ENCODE results near the gene LMNTD2. TPM values are rescaled to one million over a fixed set of nuclear protein-coding genes. Genes with fewer than 3 reads are reported as not detected.

Gene LMNTD2
- total and polyA plus RNA-seq, 2 of the 13 experiments (the other 11 are each of a cell fraction or from before 2014, with no cell fraction given), result 1.1 to 3.1 TPM

DNA sequence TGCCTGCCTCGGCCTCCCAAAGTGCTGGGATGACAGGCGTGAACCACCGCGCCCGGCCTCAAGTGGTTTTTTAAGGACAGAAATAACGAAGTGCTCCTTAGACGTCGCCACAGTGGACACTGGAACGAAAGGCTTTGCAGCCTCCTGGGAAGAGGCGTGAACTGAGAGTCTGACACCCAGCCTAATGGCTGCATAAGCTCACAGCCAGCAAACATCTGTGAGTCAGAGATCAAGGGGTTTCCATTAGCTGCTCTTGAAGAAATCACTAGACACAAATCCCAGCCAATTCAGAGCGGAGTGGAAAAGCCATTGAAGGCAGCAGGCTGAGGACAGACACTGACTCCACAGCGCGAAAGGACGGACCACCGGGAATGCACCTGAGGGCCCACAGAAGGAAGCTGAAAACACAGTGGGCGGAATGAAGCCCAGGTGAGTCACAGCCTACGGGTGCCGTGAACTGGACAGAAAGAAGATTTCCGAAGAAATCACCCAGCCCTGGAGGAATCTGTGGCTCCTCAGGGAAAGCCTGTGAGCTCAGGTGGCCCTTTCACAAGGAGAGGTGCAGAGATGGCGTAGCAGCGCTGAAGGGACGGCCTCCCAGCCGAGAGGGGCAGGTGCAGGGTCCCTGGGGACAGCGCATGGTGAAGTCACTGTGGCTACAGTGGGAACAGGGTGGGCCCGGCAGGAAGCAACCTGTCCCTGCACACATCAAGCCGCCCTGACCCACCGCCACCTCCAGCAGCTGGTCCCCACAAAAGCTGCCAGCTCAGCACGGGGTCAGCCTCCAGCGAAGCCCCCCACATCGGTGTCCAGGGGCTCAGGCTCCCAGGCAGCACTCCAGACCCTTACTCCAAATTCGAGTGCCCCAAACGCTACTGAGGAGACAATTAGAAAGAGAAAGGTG is 11.6 kb downstream of the LMNTD2 start:
- TF ChIP-seq ZNF17 (CRISPR knock-in tag; IDR thresholded peaks at IDR 0.05) (no peak), ZNF24 (IDR thresholded peaks at IDR 0.05) (no peak), ZNF30 (CRISPR knock-in tag; IDR thresholded peaks at IDR 0.05) (no peak), ZNF598 (CRISPR knock-in tag; IDR thresholded peaks at IDR 0.05; ENCODE audit: borderline replicate concordance) (no peak), RFX1 (IDR thresholded peaks at IDR 0.05) (no peak), TBX3 (IDR thresholded peaks at IDR 0.05; ENCODE audit: borderline replicate concordance) (0 out of 2 replicates have a peak, but pooled peaks have one; percentile 14), POLR2A (IDR thresholded peaks at IDR 0.05; ENCODE audit: insufficient read depth in 1 of 2, low read depth in 2 of 2, low read length in 2 of 2) (no peak), ZNF558 (CRISPR knock-in tag; IDR thresholded peaks at IDR 0.05; ENCODE audit: borderline replicate concordance) (no peak)
- H3K9ac ChIP-seq (ENCODE audit: insufficient read depth, low read depth, low read length), result no peak overlapping the region
- FAIRE-seq (no peak), DNase-seq (ENCODE audit: low spot score) (no peak), ATAC-seq (no peak)
- intact Hi-C loops (cut with micrococcal nuclease; ENCODE audit: unreplicated experiment) (no loop called here), in situ Hi-C loops (cut with HindIII; ENCODE audit: extremely low pct_ligation_motif_present, low pct_unique_long_range_greater_than_20kb) (no loop called here)
- H3K27me3 ChIP-seq (ENCODE audit: control insufficient read depth in 1 of 2, insufficient read depth in 2 of 2, low read length in 2 of 2), result peaks cover 12 to 37% of the 10 kb centered on the region in 2 experiments
- peaks cover 61% of the 10 kb centered on the region for H3K4me1 ChIP-seq (ENCODE audit: insufficient read depth, low read length)
- no peak overlapping the region for H3K4me2 ChIP-seq (ENCODE audit: low read depth, low read length)
- H2AFZ ChIP-seq (ENCODE audit: low read length), result no peak overlapping the region
- WGBS (ENCODE audit: low lambda C conversion rate), result 53% methylated on average over 22 of the region's 32 CpGs
- no TSS peak for BruUV-seq (replicated peaks)
- H3K27ac ChIP-seq (ENCODE audit: extremely low read length, insufficient read depth, low read length), result no peak overlapping the region
- CTCF ChIA-PET (ENCODE audit: low intra/inter-chr PET ratio, low total read pairs), result no interaction called here
- no peaks in the 10 kb centered on the region for H3K36me3 ChIP-seq (replicated peaks in 1 of 2; ENCODE audit: control insufficient read depth in 1 of 2, insufficient read depth in 2 of 2, low read length in 2 of 2)
- H3K79me2 ChIP-seq (ENCODE audit: insufficient read depth, low read length), result no peaks in the 10 kb centered on the region
- H4K20me1 ChIP-seq (ENCODE audit: insufficient read depth, low read length), result no peaks in the 10 kb centered on the region
- no peak overlapping the region for H3K4me3 ChIP-seq (replicated peaks in 1 of 3; ENCODE audit: insufficient read depth in 1 of 3, low read depth in 2 of 3, low read length in 3 of 3)
- no peaks in the 10 kb centered on the region for H3K9me3 ChIP-seq (ENCODE audit: low read length)
- POLR2A ChIA-PET, result interaction anchor here (1.2 kb wide), 1 partner anchor 10 kb away, joined by 3 read pairs; no protein-coding TSS in a partner anchor

DNA sequence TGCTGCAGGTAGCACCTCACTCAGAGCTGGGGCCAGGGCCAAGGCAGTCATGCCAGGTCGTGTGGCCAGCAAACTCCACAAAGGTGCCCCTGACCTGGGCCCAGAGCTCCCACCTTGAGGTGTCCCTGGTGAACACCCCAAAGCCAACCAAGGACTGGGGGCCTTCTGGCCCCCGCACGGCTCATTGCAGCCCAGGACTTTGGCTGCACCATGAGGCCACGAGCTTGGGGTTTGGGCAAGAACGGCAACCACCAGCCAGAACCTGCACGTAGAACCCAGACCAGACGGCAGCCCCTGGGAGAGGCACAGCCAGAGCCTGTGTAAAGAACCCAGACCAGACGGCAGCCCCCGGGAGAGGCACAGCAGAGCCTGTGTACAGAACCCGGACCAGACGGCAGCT is 15.4 kb downstream of the LMNTD2 start:
- peaks cover 67% of the 10 kb centered on the region for H3K4me1 ChIP-seq (ENCODE audit: insufficient read depth, low read length)
- no peaks in the 10 kb centered on the region for H3K36me3 ChIP-seq (replicated peaks in 1 of 2; ENCODE audit: control insufficient read depth in 1 of 2, insufficient read depth in 2 of 2, low read length in 2 of 2)
- H3K27ac ChIP-seq (ENCODE audit: extremely low read length, insufficient read depth, low read length), result no peak overlapping the region
- in situ Hi-C loops (cut with HindIII; ENCODE audit: extremely low pct_ligation_motif_present, low pct_unique_long_range_greater_than_20kb), result no loop called here
- no peak overlapping the region for H3K4me2 ChIP-seq (ENCODE audit: low read depth, low read length)
- no peak overlapping the region for H3K4me3 ChIP-seq (replicated peaks in 1 of 3; ENCODE audit: insufficient read depth in 1 of 3, low read depth in 2 of 3, low read length in 3 of 3)
- no peaks in the 10 kb centered on the region for H4K20me1 ChIP-seq (ENCODE audit: insufficient read depth, low read length)
- no peaks in the 10 kb centered on the region for H3K79me2 ChIP-seq (ENCODE audit: insufficient read depth, low read length)
- 27% methylated on average over 6 of the region's 11 CpGs for WGBS (ENCODE audit: low lambda C conversion rate)
- H3K27me3 ChIP-seq (ENCODE audit: control insufficient read depth in 1 of 2, insufficient read depth in 2 of 2, low read length in 2 of 2), result peaks cover 6 to 40% of the 10 kb centered on the region in 2 experiments
- POLR2A ChIA-PET, result interaction anchor here (1.1 kb wide), 2 partner anchors 8 to 9 kb away, joined by 3 to 4 read pairs; partner anchors contain the start of gene HRAS
- intact Hi-C loops (cut with micrococcal nuclease; ENCODE audit: unreplicated experiment), result no loop called here
- DNase-seq (ENCODE audit: low spot score), result no peak
- no TSS peak for BruUV-seq (replicated peaks)
- TF ChIP-seq ZNF768 (CRISPR knock-in tag; IDR thresholded peaks at IDR 0.05) (0 out of 2 replicates have a peak, but pooled peaks have one; percentile 37), KAT2B (IDR thresholded peaks at IDR 0.05; ENCODE audit: borderline replicate concordance, low read depth, low read length) (no peak), HNRNPLL (IDR thresholded peaks at IDR 0.05; ENCODE audit: low read depth, low read length, poor library complexity, severe bottlenecking) (peak; percentile 25)
- TF ChIP-seq, protein P1, sequence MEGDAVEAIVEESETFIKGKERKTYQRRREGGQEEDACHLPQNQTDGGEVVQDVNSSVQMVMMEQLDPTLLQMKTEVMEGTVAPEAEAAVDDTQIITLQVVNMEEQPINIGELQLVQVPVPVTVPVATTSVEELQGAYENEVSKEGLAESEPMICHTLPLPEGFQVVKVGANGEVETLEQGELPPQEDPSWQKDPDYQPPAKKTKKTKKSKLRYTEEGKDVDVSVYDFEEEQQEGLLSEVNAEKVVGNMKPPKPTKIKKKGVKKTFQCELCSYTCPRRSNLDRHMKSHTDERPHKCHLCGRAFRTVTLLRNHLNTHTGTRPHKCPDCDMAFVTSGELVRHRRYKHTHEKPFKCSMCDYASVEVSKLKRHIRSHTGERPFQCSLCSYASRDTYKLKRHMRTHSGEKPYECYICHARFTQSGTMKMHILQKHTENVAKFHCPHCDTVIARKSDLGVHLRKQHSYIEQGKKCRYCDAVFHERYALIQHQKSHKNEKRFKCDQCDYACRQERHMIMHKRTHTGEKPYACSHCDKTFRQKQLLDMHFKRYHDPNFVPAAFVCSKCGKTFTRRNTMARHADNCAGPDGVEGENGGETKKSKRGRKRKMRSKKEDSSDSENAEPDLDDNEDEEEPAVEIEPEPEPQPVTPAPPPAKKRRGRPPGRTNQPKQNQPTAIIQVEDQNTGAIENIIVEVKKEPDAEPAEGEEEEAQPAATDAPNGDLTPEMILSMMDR (CRISPR knock-in tag; IDR thresholded peaks at IDR 0.05), result no peak
- FAIRE-seq, result no peak
- H3K9ac ChIP-seq (ENCODE audit: insufficient read depth, low read depth, low read length), result no peak overlapping the region
- CTCF ChIA-PET (ENCODE audit: low intra/inter-chr PET ratio, low total read pairs), result no interaction called here
- no peak overlapping the region for H2AFZ ChIP-seq (ENCODE audit: low read length)
- H3K9me3 ChIP-seq (ENCODE audit: low read length), result no peaks in the 10 kb centered on the region
- no peak for ATAC-seq

All from HepG2 (cell line).